ENCODE results near the gene STARD3NL.

Gene STARD3NL

GRCh38 chr7:38178004-38178694 is at the start of gene STARD3NL:
STARD3NL (plus strand) TSS chr7:38178245; CDS start chr7:38207505, 29,260 bp downstream.
- Histone ChIP-seq H3K9me3 (ENCODE audit: severe bottlenecking) (no peaks in the 10 kb centered on the region), H3K36me3 (ENCODE audit: low read depth) (no peaks in the 10 kb centered on the region), H3K4me3 (ENCODE audit: severe bottlenecking) (peak within 1 kb of the TSS; percentile 86), H3K27me3 (ENCODE audit: insufficient read depth, poor library complexity, severe bottlenecking) (no peaks in the 10 kb centered on the region), H3K27ac (ENCODE audit: poor library complexity, severe bottlenecking) (peak within 1 kb of the TSS; percentile 15), H3K4me1 (ENCODE audit: insufficient read depth, poor library complexity, severe bottlenecking) (peaks cover 22% of the 10 kb centered on the region)
- no peak for TF ChIP-seq CTCF (IDR thresholded peaks at IDR 0.05; ENCODE audit: poor library complexity, severe bottlenecking)
- peak; percentile 99 for ATAC-seq (ENCODE audit: low read depth)
- DNase-seq (ENCODE audit: low spot score), result peak; percentile 100

GRCh38 chr7:38129162-38129561 is 48.9 kb upstream of the STARD3NL start:
- no peak for ATAC-seq (ENCODE audit: low read depth)
- no peak for TF ChIP-seq CTCF (IDR thresholded peaks at IDR 0.05; ENCODE audit: poor library complexity, severe bottlenecking)

GRCh38 chr7:38129579-38129978 is 48.5 kb upstream of the STARD3NL start:
- no peak for ATAC-seq (ENCODE audit: low read depth)
- Histone ChIP-seq H3K9me3 (ENCODE audit: severe bottlenecking) (no peaks in the 10 kb centered on the region), H3K27me3 (ENCODE audit: insufficient read depth, poor library complexity, severe bottlenecking) (peaks cover 8% of the 10 kb centered on the region), H3K36me3 (ENCODE audit: low read depth) (no peaks in the 10 kb centered on the region), H3K4me3 (ENCODE audit: severe bottlenecking) (no peak overlapping the region), H3K4me1 (ENCODE audit: insufficient read depth, poor library complexity, severe bottlenecking) (no peaks in the 10 kb centered on the region), H3K27ac (ENCODE audit: poor library complexity, severe bottlenecking) (no peak overlapping the region)
- no peak for TF ChIP-seq CTCF (IDR thresholded peaks at IDR 0.05; ENCODE audit: poor library complexity, severe bottlenecking)
- DNase-seq (ENCODE audit: low spot score), result no peak

More at GRCh38 chr7:38129162-38129561, 48.9 kb upstream of the STARD3NL start:
- DNase-seq (ENCODE audit: low spot score), result no peak
- Histone ChIP-seq H3K27ac (ENCODE audit: poor library complexity, severe bottlenecking) (no peak overlapping the region), H3K36me3 (ENCODE audit: low read depth) (no peaks in the 10 kb centered on the region), H3K4me1 (ENCODE audit: insufficient read depth, poor library complexity, severe bottlenecking) (no peaks in the 10 kb centered on the region), H3K4me3 (ENCODE audit: severe bottlenecking) (no peak overlapping the region), H3K9me3 (ENCODE audit: severe bottlenecking) (no peaks in the 10 kb centered on the region), H3K27me3 (ENCODE audit: insufficient read depth, poor library complexity, severe bottlenecking) (peaks cover 8% of the 10 kb centered on the region)

- no peak for ATAC-seq (ENCODE audit: low read depth)
- H3K4me3 ChIP-seq (ENCODE audit: severe bottlenecking), result no peak overlapping the region
- no peak for TF ChIP-seq CTCF (IDR thresholded peaks at IDR 0.05; ENCODE audit: poor library complexity, severe bottlenecking)
Observed at GRCh38 chr7:38138171-38138570, 39.9 kb upstream of the STARD3NL start.

GRCh38 chr7:38141187-38141586 is 36.9 kb upstream of the STARD3NL start:
- H3K36me3 ChIP-seq (ENCODE audit: low read depth), result no peaks in the 10 kb centered on the region
- no peaks in the 10 kb centered on the region for H3K27me3 ChIP-seq (ENCODE audit: insufficient read depth, poor library complexity, severe bottlenecking)
- no peak for ATAC-seq (ENCODE audit: low read depth)
- no peaks in the 10 kb centered on the region for H3K4me1 ChIP-seq (ENCODE audit: insufficient read depth, poor library complexity, severe bottlenecking)
- no peak overlapping the region for H3K4me3 ChIP-seq (ENCODE audit: severe bottlenecking)
- no peak for TF ChIP-seq CTCF (IDR thresholded peaks at IDR 0.05; ENCODE audit: poor library complexity, severe bottlenecking)
- H3K9me3 ChIP-seq (ENCODE audit: severe bottlenecking), result no peaks in the 10 kb centered on the region
- H3K27ac ChIP-seq (ENCODE audit: poor library complexity, severe bottlenecking), result no peak overlapping the region
- no peak for DNase-seq (ENCODE audit: low spot score)

More at GRCh38 chr7:38138171-38138570, 39.9 kb upstream of the STARD3NL start:
- no peaks in the 10 kb centered on the region for H3K9me3 ChIP-seq (ENCODE audit: severe bottlenecking)
- no peaks in the 10 kb centered on the region for H3K27me3 ChIP-seq (ENCODE audit: insufficient read depth, poor library complexity, severe bottlenecking)
- no peak for DNase-seq (ENCODE audit: low spot score)
- no peak overlapping the region for H3K27ac ChIP-seq (ENCODE audit: poor library complexity, severe bottlenecking)
- no peaks in the 10 kb centered on the region for H3K4me1 ChIP-seq (ENCODE audit: insufficient read depth, poor library complexity, severe bottlenecking)
- no peaks in the 10 kb centered on the region for H3K36me3 ChIP-seq (ENCODE audit: low read depth)

Measured in RWPE2 (cell line).